Activated CD4-positive, alpha-beta memory T cell treated with anti-CD3 and anti-CD28 coated beads for 36 hours (primary cell): ENCODE data around the gene IGFLR1. TPM values are rescaled to one million over a fixed set of nuclear protein-coding genes. Genes with fewer than 3 reads are reported as not detected.
"Not testable (repeated sequence)": the region's sequence is repeated elsewhere in the genome, so short reads cannot be mapped to it uniquely, and the experiment has no call there.

Experiments
- CTCF ChIA-PET: fragments of 350-600 bp; sonication (Branson Sonifier 250); formaldehyde crosslinking; loops from one replicate; lab custom pipeline; 2021; ENCODE audit warnings: antibody characterized with exemption, inconsistent platforms; lab: Charles Lee
- POLR2A ChIA-PET: fragments of 350-600 bp; sonication (Branson Sonifier 250); formaldehyde crosslinking; loops from one replicate; lab custom pipeline; 2021; ENCODE audit warnings: antibody characterized with exemption; lab: Charles Lee
- DNase-seq: peaks from one replicate; pipeline ENCODE4 v3.0.0-alpha.2; 2020
- H3K27ac Mint-ChIP-seq: one replicate; pipeline ENCODE4 v1.8.0; 2021; ENCODE audit warnings: mixed read lengths
- H3K27me3 Mint-ChIP-seq: one replicate; pipeline ENCODE4 v1.8.0; 2021; ENCODE audit warnings: mixed read lengths
- H3K36me3 Mint-ChIP-seq: one replicate; pipeline ENCODE4 v1.8.0; 2021; ENCODE audit warnings: mixed read lengths
- H3K4me1 Mint-ChIP-seq: one replicate; pipeline ENCODE4 v1.8.0; 2021; ENCODE audit warnings: low read depth, mixed read lengths
- H3K4me3 Mint-ChIP-seq: one replicate; pipeline ENCODE4 v1.8.0; 2021; ENCODE audit warnings: mild to moderate bottlenecking, mixed read lengths
- H3K9me3 Mint-ChIP-seq: one replicate; pipeline ENCODE4 v1.8.0; 2021; ENCODE audit warnings: mixed read lengths
- intact Hi-C: fragments of 100-400 bp; cut with micrococcal nuclease; formaldehyde crosslinking; loops from one replicate; pipeline ENCODE4 v1.15.1; 2023
- total RNA-seq, 2 experiments: library from RNA; stranded (reverse); gene quantifications; one replicate each; pipeline ENCODE4 v1.2.3, GENCODE V29; 2021

IGFLR1 gene
- total RNA-seq, 2 experiments from 2014 or later = 90.1 to 92.8 TPM

DNA sequence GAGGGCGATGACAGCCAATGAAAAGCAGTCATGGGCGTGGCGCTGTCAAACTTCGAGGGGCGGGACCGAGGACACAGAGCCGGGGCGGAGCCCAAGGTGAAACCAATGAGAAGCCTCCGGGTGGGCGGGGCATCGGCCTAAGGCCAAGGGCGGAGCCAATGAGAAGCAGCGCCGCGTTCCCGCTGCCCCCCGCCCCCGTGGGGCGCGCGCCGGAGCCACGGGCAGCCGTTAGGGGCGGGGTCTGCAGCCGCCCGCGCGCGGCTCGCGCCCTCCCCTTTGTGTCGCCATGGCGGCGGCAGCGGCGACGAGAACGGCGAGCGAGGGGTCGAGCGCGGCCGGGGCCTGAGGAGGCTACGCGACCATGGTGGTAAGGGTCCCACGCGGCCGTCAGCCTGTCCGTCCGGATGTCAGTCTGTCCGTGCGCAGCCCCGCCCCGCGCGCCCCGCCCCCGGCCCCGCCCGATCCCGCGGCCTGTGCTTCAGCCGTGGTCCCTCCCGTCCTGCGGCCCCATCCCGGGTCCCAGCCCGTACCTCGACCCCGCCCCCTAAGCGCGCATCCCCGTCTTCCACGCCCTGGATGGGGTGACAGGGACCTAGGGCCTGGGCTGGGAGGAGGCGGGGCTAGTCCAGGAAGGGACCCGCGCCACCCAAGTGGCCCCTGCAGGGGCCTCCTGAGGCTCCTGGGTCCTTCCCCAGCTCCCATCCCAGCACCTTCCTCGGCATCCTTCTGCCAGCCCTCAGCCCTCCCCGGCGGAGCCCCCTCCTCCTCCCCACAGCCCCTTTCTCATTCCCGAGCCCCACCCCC is 33.2 kb upstream of the IGFLR1 start, which contains the start of gene ARHGAP33:
TSS of gene ARHGAP33 (plus strand) at position 267 of the 804 bp plus-strand sequence. CDS start at position 362, 95 bp downstream.
- CTCF ChIA-PET = interaction anchor here (0.7 kb wide), 1 partner anchor 27 kb away, joined by 3 read pairs; the partner anchor contains the start of gene LIN37
- intact Hi-C loops = loop anchor here (1.0 to 2.0 kb wide), 4 partner anchors 17 to 63 kb away; partner anchors contain the start of genes LIN37, PROSER3, PSENEN and U2AF1L4
- Mint-ChIP-seq H3K36me3 (no peaks in the 10 kb centered on the region), H3K27me3 (no peaks in the 10 kb centered on the region), H3K4me1 (peaks cover 15% of the 10 kb centered on the region), H3K4me3 (peak within 1 kb of the TSS; percentile 71), H3K9me3 (no peaks in the 10 kb centered on the region), H3K27ac (peak within 1 kb of the TSS; percentile 15)
- peak; percentile 100 for DNase-seq
- POLR2A ChIA-PET = interaction anchor here (0.8 to 1.5 kb wide), 2 partner anchors 80 to 132 kb away, joined by 3 to 4 read pairs; no protein-coding TSS in a partner anchor

DNA sequence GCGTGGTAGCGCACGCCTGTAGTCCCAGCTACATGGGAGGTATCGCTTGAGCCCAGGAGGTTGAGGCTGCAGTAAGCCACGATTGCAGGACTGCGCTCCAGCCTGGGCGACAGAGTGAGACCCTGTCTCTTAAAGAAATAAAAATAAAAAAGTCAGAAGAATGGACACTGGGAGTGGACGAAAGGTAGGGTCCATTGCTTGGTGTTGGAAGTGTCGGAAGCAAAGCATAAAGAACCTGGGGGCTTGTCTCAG is 32.7 kb upstream of the IGFLR1 start:
- DNase-seq = no peak
- H3K9me3 Mint-ChIP-seq = no peaks in the 10 kb centered on the region
- intact Hi-C loops = loop anchor here (1.0 to 2.0 kb wide), 4 partner anchors 17 to 62 kb away; partner anchors contain the start of genes LIN37, PROSER3, PSENEN and U2AF1L4
- ChIA-PET POLR2A (interaction anchor here (0.8 kb wide), 1 partner anchor 131 kb away, joined by 3 read pairs; no protein-coding TSS in a partner anchor), CTCF (interaction anchor here (0.7 kb wide), 1 partner anchor 27 kb away, joined by 3 read pairs; the partner anchor contains the start of gene LIN37)
- no peaks in the 10 kb centered on the region for H3K36me3 Mint-ChIP-seq
- H3K27ac Mint-ChIP-seq = no peak overlapping the region
- H3K4me1 Mint-ChIP-seq = peaks cover 15% of the 10 kb centered on the region
- H3K4me3 Mint-ChIP-seq = peak overlapping the region; percentile 71
- no peaks in the 10 kb centered on the region for H3K27me3 Mint-ChIP-seq

DNA sequence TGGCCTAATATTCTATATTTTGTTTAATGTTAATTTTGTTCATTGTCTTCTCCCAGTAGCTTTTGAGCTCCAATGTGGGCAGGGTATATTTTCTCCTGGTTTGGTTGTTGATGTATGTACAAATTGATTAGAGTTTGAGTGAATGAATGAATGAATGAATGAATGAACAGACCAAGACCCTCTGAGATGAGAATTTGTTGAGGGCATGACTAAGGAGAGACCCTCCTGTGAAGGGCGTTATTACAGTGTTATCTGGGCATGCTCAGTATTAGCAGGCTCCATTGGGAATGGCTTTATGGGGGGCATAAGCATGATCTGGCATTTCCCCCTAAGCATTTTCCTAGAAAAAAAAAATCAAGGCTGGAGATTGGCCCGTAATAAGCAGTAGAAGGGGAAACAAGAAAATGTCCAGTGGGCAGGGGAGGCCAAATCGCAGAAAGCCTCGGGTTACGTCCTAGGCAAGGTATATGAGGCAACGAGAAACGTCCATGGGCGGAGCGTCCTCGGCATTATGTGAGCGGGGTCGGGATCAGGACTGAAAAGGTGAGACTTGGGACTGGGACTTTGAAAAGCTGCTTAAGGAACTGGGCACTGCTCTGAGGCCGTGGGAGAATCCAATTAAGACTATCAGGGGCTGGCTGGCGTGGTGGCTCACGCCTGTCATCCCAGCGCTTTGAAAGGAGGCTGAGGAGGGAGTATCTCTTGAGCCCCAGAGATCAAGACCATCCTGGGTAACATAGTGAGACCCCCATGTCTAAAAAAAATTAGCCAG is 32.2 kb upstream of the IGFLR1 start:
- DNase-seq = no peak
- H3K36me3 Mint-ChIP-seq = no peaks in the 10 kb centered on the region
- H3K27ac Mint-ChIP-seq = no peak overlapping the region
- ChIA-PET POLR2A (interaction anchor here (0.8 kb wide), 1 partner anchor 131 kb away, joined by 3 read pairs; no protein-coding TSS in a partner anchor), CTCF (interaction anchor here (0.6 to 0.7 kb wide), 2 partner anchors 26 to 213 kb away, joined by 3 read pairs; partner anchors contain the start of gene LIN37)
- intact Hi-C loops = loop anchor here (1.0 to 2.0 kb wide), 4 partner anchors 16 to 62 kb away; partner anchors contain the start of genes LIN37, PROSER3, PSENEN and U2AF1L4
- no peaks in the 10 kb centered on the region for H3K9me3 Mint-ChIP-seq
- peaks cover 15% of the 10 kb centered on the region for H3K4me1 Mint-ChIP-seq
- peak overlapping the region; percentile 71 for H3K4me3 Mint-ChIP-seq
- no peaks in the 10 kb centered on the region for H3K27me3 Mint-ChIP-seq

DNA sequence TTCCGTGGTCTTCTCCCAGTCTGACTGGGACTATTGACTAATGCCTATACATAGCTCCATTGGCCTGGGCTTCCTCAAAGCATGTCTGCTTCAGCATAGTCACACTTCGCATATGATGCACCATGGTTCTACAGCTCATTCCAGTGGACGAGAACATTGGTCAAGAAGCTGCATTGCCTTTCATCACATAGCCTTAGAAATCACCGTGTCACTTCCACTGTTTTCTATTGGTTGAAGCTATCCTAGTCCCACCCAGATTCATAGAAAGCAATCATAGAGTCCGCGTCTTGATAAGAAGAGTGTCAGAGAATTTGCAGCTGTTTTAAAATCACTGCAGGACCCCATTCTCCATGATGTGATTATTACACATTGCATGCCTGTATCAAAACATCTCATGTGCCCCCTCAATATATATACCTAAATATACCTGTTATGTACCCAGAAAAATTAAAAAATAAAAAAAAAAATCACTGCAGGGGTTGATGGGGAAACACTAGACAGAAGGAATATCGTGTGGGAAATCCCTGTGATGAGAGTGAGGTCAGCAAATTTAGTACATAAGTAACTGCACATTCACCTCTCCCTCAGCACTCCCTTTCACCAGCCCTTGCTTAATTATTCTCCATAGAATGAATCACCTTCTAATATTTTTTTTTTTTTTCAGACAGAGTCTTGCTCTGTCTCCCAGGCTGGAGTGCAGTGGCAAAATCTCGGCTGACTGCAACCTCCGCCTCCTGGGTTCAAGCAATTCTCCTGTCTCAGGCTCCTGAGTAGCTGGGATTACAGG is 31.0 kb upstream of the IGFLR1 start:
- Mint-ChIP-seq H3K4me3 (no peak overlapping the region), H3K4me1 (peaks cover 15% of the 10 kb centered on the region), H3K27ac (no peak overlapping the region), H3K27me3 (no peaks in the 10 kb centered on the region), H3K9me3 (no peaks in the 10 kb centered on the region), H3K36me3 (peaks cover 7% of the 10 kb centered on the region)
- intact Hi-C loops = no loop called here
- CTCF ChIA-PET = no interaction called here
- POLR2A ChIA-PET = no interaction called here
- no peak for DNase-seq

DNA sequence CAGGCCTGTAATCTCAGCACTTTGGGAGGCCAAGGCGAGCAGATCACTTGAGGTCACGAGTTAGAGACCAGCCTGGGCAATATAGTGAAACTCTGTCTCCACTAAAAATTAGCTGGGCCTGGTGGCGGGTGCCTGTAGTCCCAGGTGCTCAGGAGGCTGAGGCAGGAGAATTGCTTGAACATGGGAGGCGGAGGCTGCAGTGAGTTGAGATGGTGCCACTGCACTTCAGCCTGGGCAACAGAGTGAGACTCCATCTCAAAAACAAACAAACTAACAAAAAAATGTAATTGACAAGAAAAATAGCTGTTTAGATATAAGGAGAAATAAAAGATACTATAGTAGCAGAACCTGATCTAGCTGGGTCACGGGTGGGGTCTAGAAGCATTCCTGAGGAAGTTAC is 30.1 kb upstream of the IGFLR1 start:
- H3K4me3 Mint-ChIP-seq, H3K9me3 Mint-ChIP-seq, H3K27me3 Mint-ChIP-seq, POLR2A ChIA-PET, CTCF ChIA-PET, intact Hi-C loops, H3K27ac Mint-ChIP-seq, DNase-seq: not testable (repeated sequence)
- H3K36me3 Mint-ChIP-seq = peaks cover 11% of the 10 kb centered on the region
- H3K4me1 Mint-ChIP-seq = peaks cover 15% of the 10 kb centered on the region

DNA sequence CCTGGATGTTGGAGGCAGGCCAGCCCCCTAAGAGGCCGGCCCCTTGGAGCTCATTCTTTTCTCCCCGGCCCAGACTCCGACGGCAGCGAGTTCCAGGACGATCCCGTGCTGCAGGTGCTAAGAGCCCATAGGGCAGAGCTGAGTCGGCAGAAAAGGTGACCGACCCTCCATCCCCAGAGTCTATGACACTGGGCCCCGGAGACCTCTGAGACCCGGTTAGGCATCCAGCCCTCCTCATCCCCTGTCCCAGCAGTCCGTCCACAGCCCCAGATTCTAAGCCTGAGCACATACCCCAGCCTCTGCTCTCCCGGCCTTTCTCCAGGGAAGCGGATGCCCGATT is 25.8 kb upstream of the IGFLR1 start:
- no peak overlapping the region for H3K27ac Mint-ChIP-seq
- CTCF ChIA-PET = no interaction called here
- intact Hi-C loops = no loop called here

DNA sequence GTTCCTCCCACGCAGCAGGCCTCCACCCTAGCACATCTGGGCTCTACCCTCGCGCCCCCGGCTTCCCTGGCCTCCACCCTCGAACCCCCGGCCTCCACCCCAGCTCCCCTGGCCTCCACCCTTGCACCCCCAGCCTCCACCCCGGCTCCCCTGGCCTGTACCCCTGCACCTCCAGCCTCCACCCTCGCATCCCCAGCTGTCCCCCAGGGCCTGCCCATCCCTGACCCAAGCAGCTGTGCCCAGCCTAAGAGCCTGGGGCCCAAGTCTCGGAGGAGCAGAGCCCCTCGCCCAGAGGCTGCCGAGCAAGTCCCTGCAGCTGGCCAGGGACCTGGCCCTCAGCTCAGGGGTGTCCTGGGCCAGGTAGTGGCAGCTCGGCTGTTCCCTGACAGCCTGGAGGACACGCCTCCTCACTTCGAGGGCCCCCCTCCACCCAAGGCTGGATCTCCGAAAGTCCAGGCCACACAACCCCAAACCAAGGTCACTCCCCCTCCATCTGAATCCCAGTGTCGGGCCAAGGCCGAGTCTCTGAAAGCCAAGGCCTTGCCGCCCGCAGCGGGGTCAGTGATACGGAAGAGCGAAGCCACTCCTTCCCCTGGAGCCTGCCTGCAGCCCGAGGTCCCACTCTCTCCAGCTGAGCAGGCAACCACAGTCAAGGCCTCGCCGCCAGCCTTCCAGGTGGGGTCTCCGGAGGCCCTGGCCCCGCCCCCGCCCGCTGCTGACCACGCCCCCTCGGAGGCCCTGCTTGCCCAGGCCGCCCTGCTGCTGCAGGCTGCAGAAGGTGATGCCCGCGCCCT is 25.2 kb upstream of the IGFLR1 start:
- ChIA-PET CTCF (no interaction called here), POLR2A (no interaction called here)
- no peak overlapping the region for H3K4me3 Mint-ChIP-seq
- H3K27ac Mint-ChIP-seq = no peak overlapping the region
- no peaks in the 10 kb centered on the region for H3K27me3 Mint-ChIP-seq
- no peaks in the 10 kb centered on the region for H3K9me3 Mint-ChIP-seq
- H3K36me3 Mint-ChIP-seq = peaks cover 11% of the 10 kb centered on the region
- H3K4me1 Mint-ChIP-seq = no peaks in the 10 kb centered on the region
- DNase-seq = no peak
- intact Hi-C loops = no loop called here

More for the DNA sequence above, 25.8 kb upstream of the IGFLR1 start:
- POLR2A ChIA-PET = no interaction called here
- DNase-seq = no peak
- Mint-ChIP-seq H3K27me3 (no peaks in the 10 kb centered on the region), H3K9me3 (no peaks in the 10 kb centered on the region), H3K4me3 (no peak overlapping the region), H3K4me1 (no peaks in the 10 kb centered on the region), H3K36me3 (peaks cover 11% of the 10 kb centered on the region)

DNA sequence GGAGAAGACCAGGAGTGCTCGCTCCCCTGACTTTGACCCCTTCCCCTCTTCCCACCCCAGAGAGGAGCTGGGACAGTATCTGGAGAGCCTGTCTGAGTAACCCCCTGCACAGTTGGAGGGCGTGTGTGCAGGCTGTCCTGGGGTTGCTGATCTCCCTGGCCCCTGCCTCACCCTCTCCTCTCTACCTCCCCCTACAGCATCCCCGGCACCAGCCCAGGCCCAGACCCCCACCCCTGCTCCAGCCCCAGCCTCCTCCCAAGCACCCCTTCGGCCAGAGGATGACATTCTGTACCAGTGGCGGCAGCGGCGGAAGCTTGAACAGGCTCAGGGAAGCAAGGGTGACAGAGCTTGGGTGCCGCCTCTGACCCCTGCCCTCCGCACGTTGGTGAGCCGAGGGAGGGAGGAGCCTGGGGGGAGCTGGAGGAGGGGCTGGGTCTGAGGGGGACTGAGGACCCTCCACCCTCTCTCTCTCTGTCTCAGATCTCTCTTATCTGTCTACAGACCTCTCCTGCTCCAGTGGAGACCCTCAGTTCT is 24.4 kb upstream of the IGFLR1 start:
- no peaks in the 10 kb centered on the region for H3K4me1 Mint-ChIP-seq
- H3K36me3 Mint-ChIP-seq = peaks cover 16% of the 10 kb centered on the region
- POLR2A ChIA-PET = no interaction called here
- intact Hi-C loops = no loop called here
- H3K27me3 Mint-ChIP-seq = no peaks in the 10 kb centered on the region
- no peak overlapping the region for H3K27ac Mint-ChIP-seq
- DNase-seq = no peak
- no peaks in the 10 kb centered on the region for H3K9me3 Mint-ChIP-seq
- CTCF ChIA-PET = no interaction called here
- no peak overlapping the region for H3K4me3 Mint-ChIP-seq

DNA sequence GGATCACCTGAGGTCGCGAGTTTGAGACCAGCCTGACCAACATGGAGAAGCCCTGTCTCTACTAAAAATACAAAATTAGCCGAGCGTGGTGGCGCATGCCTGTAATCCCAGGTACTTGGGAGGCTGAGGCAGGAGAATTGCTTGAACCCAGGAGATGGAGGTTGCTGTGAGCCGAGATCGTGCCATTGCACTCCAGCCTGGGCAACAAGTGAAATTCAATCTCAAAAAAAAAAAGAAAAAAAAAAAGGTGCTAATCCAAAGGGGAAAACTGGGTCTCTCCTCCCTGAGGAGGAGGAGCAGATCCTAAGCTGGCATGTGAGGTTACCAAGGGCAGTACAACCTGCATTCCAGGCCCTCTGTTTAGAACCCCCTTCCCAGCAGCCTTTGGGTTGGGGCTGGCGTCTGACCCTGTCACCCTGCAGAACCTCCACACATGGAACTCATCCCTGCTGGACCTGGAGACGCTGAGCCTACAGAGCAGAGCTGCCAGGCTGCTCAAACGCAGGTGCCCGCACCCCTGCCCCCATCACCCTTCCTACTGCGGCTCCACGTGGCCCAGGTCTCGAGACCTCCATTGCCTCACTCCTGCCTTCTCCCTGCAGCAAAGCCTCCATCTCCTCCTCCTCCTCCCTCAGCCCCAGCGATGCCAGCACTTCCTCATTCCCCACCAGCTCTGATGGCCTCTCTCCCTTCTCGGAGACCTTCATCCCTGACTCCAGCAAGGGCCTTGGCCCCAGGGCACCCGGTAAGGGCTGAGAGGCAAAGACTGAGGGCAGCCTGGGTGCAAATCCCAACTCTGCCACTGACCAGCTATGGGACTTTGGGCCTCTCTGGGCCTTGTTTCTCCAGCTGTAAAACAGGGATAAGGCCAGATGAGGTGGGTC is 22.4 kb upstream of the IGFLR1 start:
- no peaks in the 10 kb centered on the region for H3K27me3 Mint-ChIP-seq
- no peak for DNase-seq
- H3K4me1 Mint-ChIP-seq = peaks cover 3% of the 10 kb centered on the region
- POLR2A ChIA-PET = interaction anchor here (0.7 kb wide), 1 partner anchor 84 kb away, joined by 3 read pairs; no protein-coding TSS in a partner anchor
- no peaks in the 10 kb centered on the region for H3K9me3 Mint-ChIP-seq
- CTCF ChIA-PET = interaction anchor here (0.6 kb wide), 1 partner anchor 320 kb away, joined by 3 read pairs; no protein-coding TSS in a partner anchor
- peaks cover 24% of the 10 kb centered on the region for H3K36me3 Mint-ChIP-seq
- intact Hi-C loops = no loop called here
- H3K27ac Mint-ChIP-seq = no peak overlapping the region
- no peak overlapping the region for H3K4me3 Mint-ChIP-seq

DNA sequence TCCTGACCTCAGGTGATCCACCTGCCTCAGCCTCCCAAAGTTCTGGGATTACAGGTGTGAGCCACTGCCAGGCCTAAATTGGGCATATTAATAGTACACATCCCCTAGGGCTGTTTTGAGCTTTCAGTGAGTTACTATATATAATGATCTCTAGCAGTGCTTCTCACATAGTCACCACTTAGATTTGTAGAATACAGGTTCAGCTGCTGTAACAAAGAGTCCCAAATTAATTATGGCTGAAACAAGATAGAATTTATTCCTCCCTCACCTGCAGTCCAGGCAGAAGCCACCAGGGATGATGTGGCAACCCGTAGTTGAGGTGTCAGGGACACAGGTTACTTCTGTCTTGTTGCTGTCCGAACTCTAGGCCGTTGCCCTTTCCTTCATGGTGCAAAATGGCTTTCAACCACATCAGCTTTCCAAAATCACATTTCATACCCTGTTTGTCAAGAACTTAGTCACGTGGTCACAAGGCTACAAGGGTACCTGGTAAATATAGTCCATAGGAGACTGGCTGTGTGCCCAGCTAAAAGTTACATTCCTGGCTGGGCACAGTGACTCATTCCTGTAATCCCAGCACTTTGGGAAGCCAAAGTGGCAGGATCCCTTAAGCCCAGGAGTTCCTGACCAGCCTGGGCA is 18.6 kb upstream of the IGFLR1 start:
- no peak overlapping the region for H3K27ac Mint-ChIP-seq

More for the DNA sequence above, 18.6 kb upstream of the IGFLR1 start:
- Mint-ChIP-seq H3K36me3 (peaks cover 22% of the 10 kb centered on the region), H3K27me3 (no peaks in the 10 kb centered on the region), H3K9me3 (no peaks in the 10 kb centered on the region), H3K4me1 (peaks cover 27% of the 10 kb centered on the region), H3K4me3 (no peak overlapping the region)
- intact Hi-C loops = no loop called here
- no peak for DNase-seq
- POLR2A ChIA-PET = no interaction called here
- CTCF ChIA-PET = no interaction called here
